NCI-H524 treated with DMSO at 0.1 percent for 48 hours (cell line): ENCODE results near the gene EHBP1.

Experiments
- DNase-seq: peaks from one replicate; lab custom pipeline; 2025; lab: John Stamatoyannopoulos, UW

The EHBP1 gene

GRCh38 chr2:62884514-62884913 is 179.0 kb downstream of the EHBP1 start:
- no peak for DNase-seq

DNA sequence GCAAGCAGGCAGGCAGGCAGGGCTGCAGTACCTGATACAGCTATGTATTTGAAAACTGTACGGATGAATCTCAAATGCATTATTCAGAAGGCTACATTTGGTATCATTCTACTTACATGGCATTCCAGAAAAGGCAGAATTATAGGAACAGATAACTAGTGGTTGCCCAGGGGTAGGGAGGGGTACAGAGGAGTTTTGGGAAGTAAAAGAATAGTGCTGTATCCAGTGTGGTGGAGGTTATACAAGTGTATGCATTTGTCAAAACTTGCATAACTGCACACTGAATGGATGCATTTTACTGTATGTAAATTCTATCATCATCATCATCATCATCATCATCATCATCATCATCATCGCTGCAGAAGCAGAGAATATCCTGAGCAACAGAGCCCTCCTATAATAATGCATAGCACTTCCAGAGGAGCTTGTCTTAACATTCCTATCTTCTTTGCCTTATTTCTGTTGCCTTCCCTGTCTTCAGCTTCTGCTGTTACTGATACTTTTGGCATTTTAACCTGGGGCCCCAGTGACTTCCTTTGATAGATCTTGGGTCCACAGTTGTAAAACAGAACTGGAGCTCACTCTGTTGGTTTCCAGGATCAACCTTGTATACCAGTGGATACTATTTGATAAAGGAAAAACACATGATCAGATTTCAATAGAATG is 189.6 kb downstream of the EHBP1 start:
- DNase-seq = no peak

DNA sequence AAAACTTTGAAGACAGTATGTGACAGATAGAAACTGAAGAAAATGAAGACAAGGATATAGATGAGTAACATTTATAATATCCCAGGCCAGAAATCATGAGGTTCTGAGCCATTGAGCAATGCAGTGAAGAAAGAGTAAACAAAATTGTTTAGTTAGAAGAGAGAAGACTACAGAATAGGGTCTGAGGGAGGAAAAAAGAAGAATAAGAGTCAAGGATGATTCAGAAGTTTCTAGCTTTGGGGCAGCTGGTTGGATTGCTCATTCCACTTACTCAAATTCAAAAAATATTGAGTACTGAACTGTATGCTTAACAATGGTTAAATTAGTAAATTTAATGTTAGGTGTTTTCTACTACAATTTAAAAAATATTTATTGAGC is 190.1 kb downstream of the EHBP1 start:
- no peak for DNase-seq

DNA sequence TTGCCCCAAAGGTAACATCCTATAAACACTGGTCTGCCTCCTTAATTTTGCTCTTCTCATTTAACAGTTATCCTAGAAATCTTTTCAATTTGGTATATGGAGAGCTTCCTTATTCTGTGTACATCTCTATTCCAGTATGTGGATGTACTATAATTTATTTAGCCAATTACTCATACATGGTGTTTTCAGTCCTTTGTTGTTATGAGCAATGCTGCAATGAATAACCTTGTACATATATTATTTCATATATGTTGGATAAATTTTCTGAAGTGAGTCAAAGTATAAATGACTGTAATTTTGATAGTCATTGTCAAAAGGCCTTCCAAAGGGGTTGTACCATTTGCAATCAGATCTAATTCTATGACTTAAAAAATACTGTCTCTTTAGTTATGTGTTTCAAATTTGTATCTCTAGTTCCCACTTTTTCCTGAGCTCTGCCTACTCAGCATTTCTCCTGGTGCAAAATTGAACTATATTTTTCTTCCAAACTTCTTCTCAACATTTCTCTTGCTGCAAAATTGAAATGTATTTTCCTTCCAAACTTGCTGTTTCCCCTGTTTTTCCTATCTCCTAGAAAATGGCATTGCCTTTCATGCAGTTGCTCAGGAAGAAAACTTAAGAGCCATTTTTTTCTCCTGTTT is 191.8 kb downstream of the EHBP1 start:
- DNase-seq = no peak

DNA sequence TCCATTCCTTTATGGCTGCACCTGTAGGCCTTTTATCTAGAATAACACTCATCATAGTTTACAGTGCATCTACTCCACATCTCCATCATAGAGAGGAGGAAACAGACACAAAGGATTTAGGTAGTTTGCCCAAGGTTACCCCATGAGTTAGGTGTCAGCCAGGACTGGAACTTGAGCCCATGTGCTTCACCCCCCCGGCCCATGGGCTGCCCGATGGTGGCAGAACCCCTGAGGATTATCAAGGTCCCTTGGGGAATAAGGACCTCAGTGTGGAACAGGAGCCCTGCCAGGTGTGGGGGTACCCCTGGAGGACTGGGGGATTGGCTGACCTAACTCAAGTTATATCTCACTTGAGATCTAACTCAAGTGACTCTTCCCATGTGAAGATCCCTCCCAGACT is 198.8 kb downstream of the EHBP1 start:
- no peak for DNase-seq

DNA sequence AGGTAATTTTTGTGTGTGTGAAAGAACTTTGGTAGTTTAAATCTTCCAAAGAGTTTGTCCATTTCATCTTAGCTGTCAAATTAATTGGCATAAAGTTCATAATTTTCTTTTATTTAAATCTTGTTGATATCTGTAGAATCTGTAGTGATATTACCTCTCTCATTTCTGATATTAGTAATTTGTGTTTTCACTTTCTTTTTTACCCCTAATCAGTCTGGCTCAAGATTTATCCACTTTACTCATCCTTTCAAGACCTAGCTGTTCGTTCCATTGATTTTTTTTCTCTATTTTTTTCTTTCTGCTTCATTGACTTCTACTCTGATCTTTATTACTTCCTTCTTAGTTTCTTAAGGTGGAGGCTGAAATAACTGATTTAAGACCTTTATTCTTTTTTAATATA is 202.6 kb downstream of the EHBP1 start:
- no peak for DNase-seq

DNA sequence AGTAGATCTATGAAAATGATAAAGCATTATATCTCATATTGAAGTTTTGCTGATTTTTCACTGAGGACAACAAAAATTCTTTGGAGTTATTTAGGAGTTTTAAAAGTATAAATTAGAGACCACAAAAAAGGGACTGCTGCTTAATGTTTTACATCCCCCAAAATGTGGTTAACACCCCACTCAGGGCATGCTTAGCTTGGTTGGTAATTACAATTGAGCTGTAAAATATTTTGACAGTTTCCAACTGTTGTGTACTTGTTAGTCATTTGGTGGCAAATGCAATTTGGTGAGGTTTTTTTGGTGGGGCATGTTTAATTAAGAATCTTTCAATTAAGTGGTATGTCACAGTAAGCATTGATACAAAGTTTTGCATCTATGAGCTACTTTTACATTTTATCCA is 207.8 kb downstream of the EHBP1 start:
- no peak for DNase-seq

DNA sequence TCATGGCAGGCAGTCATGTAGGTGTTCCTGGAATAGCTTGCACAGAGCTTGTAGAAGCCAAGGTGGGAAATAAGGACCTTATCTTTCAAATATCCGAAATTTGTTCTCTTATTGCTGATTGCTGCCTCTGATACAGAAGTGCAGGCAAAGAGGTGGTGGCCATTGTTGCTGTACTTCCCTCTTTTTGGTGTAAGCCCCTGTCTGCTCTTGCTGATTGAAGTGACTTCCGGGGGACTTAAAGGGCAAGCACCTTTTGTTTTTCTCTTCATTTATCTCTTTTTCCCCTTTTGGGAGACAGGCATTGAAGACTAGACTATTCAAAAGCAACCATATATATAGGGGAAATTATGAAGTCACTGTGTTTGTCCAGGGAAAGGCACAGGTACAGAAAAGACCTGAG is 213.5 kb downstream of the EHBP1 start:
- no peak for DNase-seq

- DNase-seq = no peak
These were observed 214.6 kb downstream of the EHBP1 start for GRCh38 chr2:62920070-62920469.

GRCh38 chr2:62923242-62923641 is 217.7 kb downstream of the EHBP1 start:
- no peak for DNase-seq

DNA sequence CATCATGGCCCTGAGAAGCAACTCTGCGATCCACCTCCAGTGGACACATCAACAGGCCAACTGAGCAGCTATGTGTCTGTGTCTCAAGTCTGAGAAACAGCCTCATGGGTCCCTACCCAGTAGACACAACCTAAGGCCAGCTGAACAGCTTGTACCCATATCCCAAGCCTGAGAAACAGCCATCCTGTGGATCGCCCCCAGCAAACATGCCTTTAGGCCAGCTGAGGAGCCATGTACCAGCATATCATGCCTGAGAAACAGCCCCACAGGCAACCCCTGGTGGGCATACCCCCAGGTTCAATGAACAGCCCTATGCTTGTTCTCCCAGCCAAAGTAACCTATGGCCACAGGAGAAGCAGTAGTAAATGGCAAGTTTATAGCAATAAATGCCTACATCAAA is 218.4 kb downstream of the EHBP1 start:
- no peak for DNase-seq

GRCh38 chr2:62928015-62928414 is 222.5 kb downstream of the EHBP1 start:
- no peak for DNase-seq

DNA sequence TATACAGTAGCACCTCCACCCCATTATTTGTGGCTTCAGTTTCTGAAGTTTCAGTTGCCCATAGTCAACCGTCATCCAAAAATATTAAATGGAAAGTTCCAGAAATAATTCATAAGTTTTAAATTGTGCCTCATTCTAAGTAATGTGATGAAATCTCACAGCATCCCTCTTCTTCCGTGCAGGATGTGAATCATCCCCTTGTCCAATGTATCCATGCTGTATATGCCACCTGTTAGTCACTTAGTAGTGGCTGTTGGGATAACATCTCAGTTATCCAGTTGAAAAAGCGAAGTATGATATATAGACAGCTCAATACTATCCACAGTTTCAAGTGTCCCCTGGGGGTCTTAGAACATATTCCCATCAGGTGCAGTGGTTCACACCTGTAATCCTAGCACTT is 226.0 kb downstream of the EHBP1 start:
- DNase-seq = no peak

GRCh38 chr2:62933398-62933917 is 227.9 kb downstream of the EHBP1 start:
- no peak for DNase-seq

- no peak for DNase-seq
These were observed 229.0 kb downstream of the EHBP1 start for GRCh38 chr2:62934517-62934916.

DNA sequence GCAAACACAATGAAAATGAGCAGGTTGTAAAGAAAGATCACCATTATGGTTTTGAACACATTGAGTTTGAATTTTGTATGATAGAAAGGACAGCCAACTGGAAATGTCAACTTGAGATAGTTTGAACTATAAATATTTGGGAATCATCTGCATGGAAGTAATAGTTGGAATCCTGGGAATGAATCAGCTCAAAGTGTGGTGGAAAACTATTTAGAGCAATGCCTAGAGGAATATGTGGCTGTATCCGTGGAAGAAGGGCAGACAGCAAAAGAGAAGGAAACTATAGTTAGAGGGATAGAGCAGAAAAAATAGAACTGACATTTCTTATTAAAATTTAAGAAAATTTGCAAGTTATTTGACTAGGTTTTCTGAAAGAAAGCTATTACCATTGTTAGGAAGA is 232.6 kb downstream of the EHBP1 start:
- no peak for DNase-seq

DNA sequence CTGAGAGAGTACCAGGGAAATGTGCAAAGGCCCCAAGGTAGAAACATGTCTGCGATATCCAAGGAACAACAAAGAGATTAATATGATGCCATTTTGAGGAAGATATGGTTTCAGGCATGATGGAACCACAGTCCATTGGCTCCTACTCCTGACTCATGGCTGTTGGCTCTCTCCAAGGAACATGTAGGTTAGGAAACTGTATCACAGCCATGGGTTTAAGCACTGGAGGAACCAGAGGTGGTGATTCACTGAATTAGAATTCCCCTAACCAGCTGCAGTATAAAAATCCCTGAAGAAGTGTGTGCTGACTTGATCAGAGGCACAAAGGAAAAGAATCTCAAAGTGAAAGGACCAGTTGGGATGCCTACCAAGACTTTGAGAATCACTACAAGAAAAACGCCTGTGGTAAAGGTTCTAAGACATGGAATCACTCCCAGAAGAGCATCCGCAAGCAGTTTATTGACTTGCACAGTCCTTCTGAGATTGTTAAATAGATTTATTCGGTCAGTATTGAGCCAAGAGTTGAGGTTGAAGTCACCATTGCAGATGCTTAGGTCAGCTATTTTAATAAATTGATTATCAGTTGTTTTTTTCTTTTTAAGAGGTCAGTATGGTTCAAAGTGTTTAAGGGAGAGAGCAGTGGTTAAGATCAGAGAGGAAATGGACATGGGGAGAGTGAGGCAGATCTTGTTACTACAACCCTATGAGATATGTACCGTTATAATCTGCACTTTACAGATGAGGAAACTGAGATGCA is 234.4 kb downstream of the EHBP1 start:
- DNase-seq = no peak

GRCh38 chr2:62940697-62941096 is 235.2 kb downstream of the EHBP1 start:
- DNase-seq = no peak

DNA sequence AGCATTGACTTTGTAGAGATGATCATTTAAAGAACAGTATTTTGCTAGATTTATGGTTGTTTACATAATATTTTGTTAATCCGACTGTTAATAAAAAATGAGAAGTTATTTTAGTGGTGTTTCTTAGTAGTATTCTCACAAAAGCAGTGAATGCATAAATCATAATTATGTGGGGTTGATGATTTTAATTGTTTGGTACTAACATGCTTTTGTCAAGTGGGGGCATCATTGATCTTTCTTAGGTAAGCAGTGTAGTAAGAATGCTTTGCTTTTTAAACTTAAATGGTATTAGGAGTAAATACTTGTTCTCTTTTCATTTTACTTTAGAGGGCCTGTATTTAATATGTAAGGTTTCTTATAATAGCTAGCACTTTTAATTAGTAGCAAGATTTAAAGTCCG is 235.9 kb downstream of the EHBP1 start:
- no peak for DNase-seq

GRCh38 chr2:62944362-62944761 is 238.8 kb downstream of the EHBP1 start:
- no peak for DNase-seq

DNA sequence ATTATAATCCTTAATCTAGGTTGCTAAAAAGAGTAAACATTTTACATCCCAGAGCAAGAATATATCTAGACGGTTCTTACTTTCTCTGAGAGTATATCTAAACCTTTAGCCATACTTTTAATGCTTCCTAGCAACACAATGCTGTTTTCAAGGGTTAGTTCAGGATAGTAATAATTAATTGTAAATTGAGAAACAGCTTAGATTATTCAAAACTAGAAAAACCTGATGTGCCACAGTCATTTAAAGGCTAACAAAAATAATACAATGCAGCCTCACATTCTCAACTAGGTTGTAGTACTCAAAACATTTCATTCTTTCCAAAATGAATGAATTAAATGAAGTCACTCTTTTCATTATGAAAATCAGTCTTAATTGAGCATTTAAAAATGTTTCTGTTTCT is 241.9 kb downstream of the EHBP1 start:
- DNase-seq = no peak

GRCh38 chr2:62956651-62957050 is 251.1 kb downstream of the EHBP1 start:
- peak; percentile 21 for DNase-seq

DNA sequence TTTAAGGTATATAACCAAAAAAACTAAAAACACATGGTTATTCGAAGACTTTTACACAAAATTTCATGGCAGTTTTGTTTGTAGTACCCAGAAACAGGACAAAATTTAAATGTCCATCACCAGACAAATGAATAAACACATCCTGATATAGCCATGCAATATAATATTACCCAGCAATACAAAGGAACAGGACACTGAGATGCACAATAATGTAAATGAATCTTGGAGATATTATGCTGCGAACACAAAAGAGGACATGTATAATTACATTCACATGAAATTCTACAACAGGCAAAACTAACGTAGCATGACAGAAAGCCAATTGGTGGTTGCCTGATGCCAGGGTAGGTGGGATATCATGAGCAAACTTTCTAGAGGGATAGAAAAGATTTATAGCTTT is 252.7 kb downstream of the EHBP1 start:
- no peak for DNase-seq
